Right ventricle myocardium inferior (tissue), 1 donor: ENCODE results near the gene TTC7B. TPM values are rescaled to one million over a fixed set of nuclear protein-coding genes. Genes with fewer than 3 reads are reported as not detected.

Source experiments
- ATAC-seq: fragments of 200-7000 bp; cut with Tn5 transposase; one replicate; pipeline ENCODE4 v1.9.1; 2020; ENCODE audit warnings: mild to moderate bottlenecking, moderate library complexity
- DNase-seq: peaks from one replicate; pipeline ENCODE4 v3.0.0; 2021; ENCODE audit errors: missing footprints
- intact Hi-C: fragments of 100-400 bp; cut with DNase I; formaldehyde crosslinking; loops from one replicate; pipeline ENCODE4 v1.11.0; 2022
- total RNA-seq: library from RNA; stranded (reverse); fragmentation: NEBNext Ultra II Directional; extraction: Animal tissue kit (Norgen Biotek cat#: 25700); gene quantifications from one replicate; pipeline ENCODE4 v1.2.1, GENCODE V29; 2021
- donor health status: DM: no; HTN: yes; CAD: no; lungs with severe emphysema.

TTC7B gene
- total RNA-seq, 1 donor from 2014 or later: 67.5 TPM

DNA sequence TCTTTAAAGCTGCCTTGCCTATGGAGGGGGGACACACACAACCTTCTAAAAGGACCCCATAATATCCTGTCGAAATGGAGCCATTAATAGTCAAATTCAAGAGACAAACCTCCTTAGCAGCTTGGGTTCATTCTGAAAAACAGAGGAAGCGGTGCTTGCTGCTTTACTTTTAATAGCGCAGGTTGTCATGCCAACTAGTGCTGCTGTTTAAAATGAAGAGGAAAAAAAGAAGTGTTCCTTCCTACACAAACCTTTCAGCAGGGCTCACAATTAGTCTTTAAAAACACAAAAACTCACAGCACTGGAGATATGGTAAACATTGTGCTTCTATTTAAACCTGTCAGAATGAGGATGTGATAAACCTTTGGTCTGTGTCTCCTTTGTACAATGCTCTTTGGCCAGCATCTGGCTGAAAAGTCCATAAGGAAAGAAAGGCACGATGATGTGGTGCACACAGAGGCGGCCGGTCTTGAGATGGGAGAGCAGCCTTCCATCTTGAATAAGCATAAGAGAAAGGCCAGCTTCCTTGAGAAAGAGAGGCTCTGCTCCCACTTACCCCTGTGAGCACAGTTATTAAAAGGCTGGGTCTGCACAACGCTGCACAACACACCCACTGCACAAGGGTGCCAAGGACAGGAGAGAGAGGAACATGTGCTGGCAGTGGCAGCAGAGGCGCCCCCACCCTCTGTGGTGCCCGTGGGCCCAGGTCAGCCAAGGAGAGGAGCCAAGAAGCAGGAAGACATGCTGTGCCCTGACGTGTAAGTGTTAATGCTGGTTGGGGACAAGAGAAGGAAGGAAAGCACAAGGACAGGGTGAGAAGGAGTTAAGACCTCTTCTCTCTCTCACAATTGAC is 144.6 kb downstream of the TTC7B start:
- no peak for DNase-seq
- ATAC-seq: peak; percentile 61
- intact Hi-C loops: no loop called here

DNA sequence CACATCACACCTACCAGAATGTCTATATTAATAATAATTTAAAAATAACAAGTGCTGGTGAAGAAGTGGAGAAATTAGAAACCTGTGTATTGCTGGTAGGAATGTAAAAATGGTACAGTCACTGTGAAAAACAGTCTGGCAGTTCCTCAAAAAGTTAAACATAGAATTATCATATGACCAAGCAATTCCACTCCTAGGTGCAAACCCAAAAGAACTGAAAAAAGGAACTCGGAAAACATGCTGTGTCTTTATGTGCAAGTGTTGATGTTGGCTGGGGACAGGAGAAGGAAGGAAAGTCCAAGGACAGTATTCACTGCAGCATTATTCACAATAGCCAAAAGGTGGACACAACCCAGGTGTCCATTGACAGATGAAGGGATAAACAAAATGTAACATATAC is 146.5 kb downstream of the TTC7B start:
- no peak for ATAC-seq
- DNase-seq: no peak
- intact Hi-C loops: no loop called here

DNA sequence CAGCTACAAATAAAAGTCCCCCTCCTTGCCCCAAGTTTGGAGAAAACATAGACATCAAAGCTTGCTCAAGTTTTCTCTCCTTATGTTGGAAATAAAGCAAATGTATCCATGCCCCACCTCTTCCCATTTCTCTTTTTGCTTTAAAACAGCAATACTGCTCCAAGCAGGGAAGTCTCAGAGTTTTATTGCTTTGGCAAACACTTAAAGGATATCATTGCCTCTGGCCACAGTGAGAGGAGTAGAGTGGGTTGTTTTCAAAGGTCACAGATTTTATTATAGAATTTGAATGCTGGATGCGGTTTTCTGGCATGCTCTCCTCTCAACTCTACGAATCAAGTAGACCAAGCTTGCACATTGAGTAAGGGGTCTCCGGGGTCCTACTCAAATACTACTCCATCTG is 149.7 kb downstream of the TTC7B start:
- DNase-seq (no peak), ATAC-seq (no peak)
- intact Hi-C loops: no loop called here

DNA sequence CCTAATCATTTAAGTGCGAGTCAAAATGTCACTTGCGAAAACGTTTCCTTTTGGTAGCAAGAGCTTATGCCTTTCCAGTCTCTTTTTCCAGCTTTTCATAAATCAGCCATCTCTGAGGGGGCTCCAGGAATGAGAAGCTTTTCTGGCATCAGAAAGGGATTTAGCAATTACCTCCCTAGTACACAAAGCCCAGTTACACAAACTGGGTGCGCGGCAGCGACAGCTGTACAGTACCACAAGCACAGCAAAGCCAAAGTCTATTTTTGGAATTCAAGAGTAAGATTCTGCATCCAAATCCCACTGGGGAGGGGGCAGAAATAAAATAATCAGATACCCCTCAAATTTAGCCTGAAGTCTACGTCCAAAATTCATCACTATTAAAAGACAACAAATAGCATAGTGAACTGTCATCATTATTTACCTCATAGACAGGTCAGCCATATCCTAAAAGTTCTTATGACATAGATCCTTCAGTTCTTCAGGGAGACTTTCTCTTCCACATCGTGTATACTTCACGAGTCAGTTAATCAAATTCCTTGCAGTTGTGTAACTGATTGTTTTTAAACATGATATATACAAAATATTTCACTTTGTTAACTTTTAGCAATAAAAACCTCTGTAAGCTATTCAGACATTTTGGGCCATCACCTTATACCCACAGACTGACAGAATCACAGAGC is 150.8 kb downstream of the TTC7B start:
- intact Hi-C loops: no loop called here
- peak; percentile 54 for ATAC-seq
- peak; percentile 72 for DNase-seq

DNA sequence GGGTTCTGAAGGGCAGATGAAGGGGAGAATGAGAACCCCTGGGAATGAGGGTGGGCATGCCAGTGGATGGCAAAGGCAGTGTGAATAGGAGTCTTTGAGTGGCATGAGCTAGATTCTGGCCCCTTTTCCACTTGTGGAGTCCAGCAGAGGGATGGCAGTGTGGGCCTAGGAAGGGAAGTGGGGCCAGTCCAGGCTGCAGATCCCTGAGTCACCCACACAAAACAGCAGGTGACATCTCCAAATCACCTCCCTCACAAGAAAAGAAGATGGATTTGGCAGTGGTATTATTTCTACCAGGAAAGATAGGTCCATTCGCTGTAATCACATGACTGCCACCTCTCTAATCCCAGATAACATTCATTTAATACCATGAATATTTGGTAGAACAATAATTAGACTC is 151.3 kb downstream of the TTC7B start:
- intact Hi-C loops: no loop called here
- DNase-seq: no peak
- ATAC-seq: no peak

DNA sequence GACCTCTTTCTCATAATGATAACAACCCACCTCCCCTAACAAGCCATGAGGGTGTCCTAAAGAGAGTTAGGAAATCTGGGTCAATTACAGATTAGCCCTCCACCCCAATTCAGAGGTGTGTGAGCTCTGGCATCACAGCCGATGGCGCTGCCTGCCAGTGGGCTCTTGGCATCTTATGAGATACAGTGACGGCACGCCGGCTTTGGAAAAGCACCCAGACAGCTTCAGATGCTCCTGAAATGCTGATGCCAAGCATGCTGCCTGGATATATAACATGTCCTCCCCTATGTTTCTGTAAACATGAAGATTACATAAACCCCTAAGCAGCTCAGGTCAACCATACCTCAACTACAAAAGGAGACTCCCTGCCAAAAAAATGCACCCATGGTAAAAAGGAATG is 152.6 kb downstream of the TTC7B start:
- no peak for ATAC-seq
- intact Hi-C loops: no loop called here
- no peak for DNase-seq

DNA sequence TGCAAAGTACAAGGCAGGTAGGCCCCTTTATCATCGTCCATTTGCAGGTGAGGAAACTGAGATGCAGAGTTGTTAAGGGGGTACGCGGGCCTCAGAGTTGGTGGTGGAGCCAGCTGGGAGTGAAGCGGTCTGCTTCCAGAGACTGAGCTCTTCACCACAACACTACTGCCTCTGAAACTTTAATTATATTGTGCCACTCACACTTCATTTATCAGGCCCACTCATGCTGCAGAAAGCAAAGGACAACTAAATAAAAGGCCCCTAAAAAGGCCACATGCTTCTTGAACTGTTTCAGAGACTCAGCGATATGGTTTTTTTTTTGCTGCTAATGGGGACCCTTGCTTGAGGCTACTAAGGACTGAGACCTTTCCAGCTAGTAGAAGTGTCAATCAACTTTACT is 153.1 kb downstream of the TTC7B start:
- ATAC-seq (no peak), DNase-seq (no peak)
- intact Hi-C loops: no loop called here

GRCh38 chr14:90661866-90662265 is 154.4 kb downstream of the TTC7B start:
- intact Hi-C loops: no loop called here
- DNase-seq: no peak

DNA sequence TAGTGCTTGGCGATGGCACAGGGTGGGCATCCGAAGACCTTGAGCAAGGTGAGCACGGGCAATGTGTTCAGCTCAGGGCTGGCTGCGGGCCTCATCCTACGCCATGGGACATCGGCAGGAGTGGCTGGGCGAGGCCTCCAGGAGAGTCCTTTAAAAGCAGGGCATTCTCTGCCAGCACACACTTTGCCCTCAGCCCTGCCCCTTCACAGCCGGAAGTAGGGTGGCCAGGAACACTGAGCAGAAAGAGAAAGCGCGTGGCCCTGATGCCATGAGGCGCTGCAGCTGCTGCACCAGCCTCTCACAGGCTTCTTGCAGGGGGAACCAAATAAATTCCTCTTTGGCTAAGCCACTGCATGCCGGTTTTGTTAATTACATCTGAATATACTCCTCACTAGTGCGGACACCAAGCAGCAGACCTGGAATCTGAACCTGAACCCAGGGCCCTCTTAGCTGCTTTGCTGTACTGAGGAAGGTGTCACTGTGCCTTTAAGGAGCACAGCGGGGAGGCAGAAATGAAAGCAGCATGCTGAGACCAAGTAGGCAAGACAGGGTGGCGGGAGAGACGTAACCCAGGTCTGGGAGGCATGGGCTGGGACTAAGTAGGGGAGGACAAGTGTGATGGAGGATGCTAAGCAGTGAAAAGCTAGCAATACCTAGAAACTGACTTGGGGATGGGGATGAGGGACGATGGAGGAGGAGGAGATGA is 155.2 kb downstream of the TTC7B start:
- DNase-seq (peak; percentile 71), ATAC-seq (peak; percentile 75)
- intact Hi-C loops: no loop called here

More at GRCh38 chr14:90661866-90662265, 154.4 kb downstream of the TTC7B start:
- peak; percentile 26 for ATAC-seq

DNA sequence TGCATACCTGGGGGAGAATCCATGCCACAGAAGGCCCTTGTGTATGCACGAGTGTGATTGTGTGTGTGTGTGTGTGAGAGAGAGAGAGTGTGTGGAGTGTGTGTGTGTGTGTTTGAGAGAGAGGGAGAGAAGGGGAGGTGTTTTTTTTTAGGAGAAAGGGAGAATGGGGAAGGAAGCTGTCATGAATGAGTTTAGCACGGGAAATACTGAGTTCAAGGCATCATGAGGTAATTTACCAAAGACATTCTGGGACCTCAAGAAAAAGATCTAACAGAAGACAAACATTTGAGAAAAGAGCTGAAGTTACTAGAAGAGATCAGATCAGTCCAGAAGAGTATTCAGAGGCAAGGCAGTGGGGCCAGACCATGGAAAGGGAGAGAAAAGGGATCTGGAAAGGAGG is 157.1 kb downstream of the TTC7B start:
- ATAC-seq: no peak
- intact Hi-C loops: no loop called here
- no peak for DNase-seq

DNA sequence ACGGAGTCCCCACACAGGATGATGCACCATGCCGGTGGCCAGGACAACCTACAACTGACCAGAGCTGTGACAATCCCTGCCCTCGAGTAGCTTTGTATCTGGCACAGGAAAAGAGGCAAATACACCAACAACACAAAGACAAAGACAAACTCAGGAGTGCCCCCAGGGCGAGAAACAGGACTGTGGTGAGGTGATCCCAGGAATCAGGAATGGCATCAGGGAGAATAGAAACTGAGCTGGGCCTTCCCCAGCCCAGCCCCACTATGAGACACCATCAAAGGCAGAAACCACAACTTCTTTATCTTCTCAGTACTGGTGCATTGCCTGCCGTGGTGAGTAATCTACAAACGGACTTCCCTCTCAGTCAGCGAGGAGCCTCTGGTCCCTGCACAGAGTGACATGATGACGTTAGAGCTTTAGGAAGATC is 157.7 kb downstream of the TTC7B start:
- intact Hi-C loops: no loop called here
- DNase-seq: no peak
- ATAC-seq: no peak

DNA sequence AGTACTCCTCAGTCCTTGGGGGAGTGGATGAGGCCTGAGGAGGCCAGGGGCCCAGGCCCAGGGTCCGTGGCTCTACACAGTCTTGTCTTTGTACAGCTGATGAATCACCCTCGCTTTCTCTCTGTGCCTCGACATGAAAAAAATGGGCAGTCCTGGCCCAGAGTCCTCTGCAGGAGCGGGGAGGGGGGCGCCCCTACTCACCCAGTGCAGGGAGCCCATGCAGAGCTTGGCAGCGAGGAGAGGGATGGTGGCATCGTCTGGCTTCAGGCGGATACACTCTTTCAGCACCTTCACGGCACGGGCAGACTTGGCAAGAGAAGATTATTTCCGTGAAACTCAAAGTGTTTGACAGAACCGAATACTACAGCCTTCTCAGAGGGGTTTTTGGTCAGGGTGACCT is 159.3 kb downstream of the TTC7B start:
- intact Hi-C loops: no loop called here
- ATAC-seq (peak; percentile 53), DNase-seq (peak; percentile 67)

- ATAC-seq (no peak), DNase-seq (no peak)
- intact Hi-C loops: no loop called here
Observed at GRCh38 chr14:90655829-90656228, 160.4 kb downstream of the TTC7B start.

- DNase-seq: no peak
- no peak for ATAC-seq
- intact Hi-C loops: no loop called here
Observed at GRCh38 chr14:90654831-90655276, 161.4 kb downstream of the TTC7B start.

DNA sequence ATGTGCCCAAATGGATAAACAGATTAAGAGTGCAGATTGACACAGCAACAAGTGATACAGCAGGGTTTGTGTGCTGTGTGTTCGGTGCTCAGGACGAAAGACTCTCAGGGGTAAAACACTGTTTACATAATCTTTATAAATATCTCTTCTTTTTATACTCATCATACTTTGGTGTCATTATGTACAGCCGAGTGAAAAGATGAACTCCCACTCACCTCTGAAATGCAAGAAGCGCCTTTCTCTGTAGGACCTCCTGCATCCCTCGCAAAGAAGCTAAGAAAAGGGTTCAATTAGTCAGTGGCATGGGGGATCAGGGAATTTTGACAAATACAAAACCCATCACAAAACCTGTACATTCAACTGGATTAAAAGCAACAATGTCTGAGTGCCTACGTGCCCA is 163.6 kb downstream of the TTC7B start:
- no peak for DNase-seq
- no peak for ATAC-seq
- intact Hi-C loops: no loop called here

DNA sequence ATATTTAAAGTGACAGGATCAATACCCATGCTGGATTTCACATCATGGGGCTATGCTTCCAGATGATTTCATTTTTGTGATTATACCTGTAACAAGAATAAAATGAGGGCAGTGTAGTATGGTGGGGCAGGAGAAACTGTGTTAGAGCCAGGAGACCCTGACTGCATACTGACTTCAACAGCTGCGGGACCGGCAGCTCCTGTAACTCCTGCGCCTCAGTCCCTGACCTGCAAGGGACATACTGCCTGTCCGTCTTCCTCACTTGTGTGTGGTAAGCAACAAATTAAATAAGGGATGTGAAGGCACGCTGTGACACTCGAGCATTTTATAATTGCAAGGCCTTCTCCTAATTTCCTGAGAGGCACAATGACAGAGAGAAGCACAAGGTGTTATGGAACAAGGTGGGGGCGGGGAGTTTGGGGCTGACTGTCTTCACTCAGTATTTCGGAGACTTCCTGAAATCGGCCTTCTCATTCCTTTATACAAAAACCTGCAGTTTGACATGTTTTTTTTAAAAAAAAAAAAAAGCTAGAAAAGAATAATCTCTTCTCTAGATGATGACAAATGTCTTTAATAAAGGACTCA is 164.2 kb downstream of the TTC7B start:
- ATAC-seq: no peak
- no peak for DNase-seq
- intact Hi-C loops: no loop called here

DNA sequence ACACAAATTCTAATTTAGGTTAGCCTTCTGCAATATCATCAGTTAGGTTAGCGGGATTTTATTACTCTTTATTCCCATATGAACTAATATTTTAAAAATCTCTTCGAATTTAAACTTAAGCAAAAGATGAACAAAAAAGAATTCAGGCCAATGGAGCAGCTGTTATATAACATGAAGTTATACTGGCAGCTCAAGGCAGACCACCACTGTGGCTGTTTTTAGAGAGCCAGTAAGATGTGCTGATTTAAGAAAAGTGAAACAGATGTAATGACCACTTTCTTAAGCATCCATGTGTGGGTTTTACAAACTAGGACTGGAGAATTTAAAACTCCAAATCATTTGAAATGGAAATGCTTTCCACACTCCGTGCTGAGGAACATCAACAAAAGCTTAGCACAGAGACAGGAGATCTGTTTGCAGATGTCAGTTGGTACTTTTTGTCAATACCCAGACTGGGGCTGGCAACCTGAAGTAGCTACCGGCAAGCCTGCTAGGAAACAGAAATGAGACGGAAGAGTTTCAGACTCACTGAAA is 164.9 kb downstream of the TTC7B start:
- DNase-seq (no peak), ATAC-seq (no peak)
- intact Hi-C loops: no loop called here

- intact Hi-C loops: no loop called here
- ATAC-seq (no peak), DNase-seq (no peak)
Observed at GRCh38 chr14:90649557-90650135, 166.6 kb downstream of the TTC7B start.

- no peak for ATAC-seq
- intact Hi-C loops: no loop called here
Observed at GRCh38 chr14:90649083-90649482, 167.1 kb downstream of the TTC7B start.

More at GRCh38 chr14:90649083-90649482, 167.1 kb downstream of the TTC7B start:
- no peak for DNase-seq
